Measurements from ENCODE around the gene AKAP13.

Gene AKAP13

GRCh38 chr15:85708402-85708941, 328.1 kb downstream of the AKAP13 start:
- no peak for DNase-seq
- Mint-ChIP-seq H3K4me1 (peaks cover 57% of the 10 kb centered on the region), H3K27me3 (ENCODE audit: low read depth, poor library complexity) (no peaks in the 10 kb centered on the region), H3K27ac (peak overlapping the region; percentile 93), H3K36me3 (ENCODE audit: low read depth) (peaks cover 47% of the 10 kb centered on the region), H3K4me3 (no peak overlapping the region), H3K9me3 (no peaks in the 10 kb centered on the region)
- no peak for TF ChIP-seq CTCF (IDR thresholded peaks at IDR 0.05)

GRCh38 chr15:85709250-85709649, 328.8 kb downstream of the AKAP13 start:
- no peaks in the 10 kb centered on the region for H3K27me3 Mint-ChIP-seq (ENCODE audit: low read depth, poor library complexity)
- no peaks in the 10 kb centered on the region for H3K9me3 Mint-ChIP-seq
- H3K4me3 Mint-ChIP-seq = no peak overlapping the region
- DNase-seq = no peak
- peaks cover 49% of the 10 kb centered on the region for H3K4me1 Mint-ChIP-seq
- TF ChIP-seq CTCF (IDR thresholded peaks at IDR 0.05) = no peak
- no peak overlapping the region for H3K27ac Mint-ChIP-seq
- H3K36me3 Mint-ChIP-seq (ENCODE audit: low read depth) = peaks cover 54% of the 10 kb centered on the region

GRCh38 chr15:85710340-85710842, 330.0 kb downstream of the AKAP13 start:
- Mint-ChIP-seq H3K27ac (peak overlapping the region; percentile 17), H3K9me3 (no peaks in the 10 kb centered on the region), H3K4me3 (no peak overlapping the region), H3K36me3 (ENCODE audit: low read depth) (peaks cover 62% of the 10 kb centered on the region), H3K27me3 (ENCODE audit: low read depth, poor library complexity) (no peaks in the 10 kb centered on the region), H3K4me1 (peaks cover 39% of the 10 kb centered on the region)
- TF ChIP-seq CTCF (IDR thresholded peaks at IDR 0.05) = no peak
- no peak for DNase-seq

- no peak for DNase-seq
- H3K27ac Mint-ChIP-seq = peak overlapping the region; percentile 24
- H3K27me3 Mint-ChIP-seq (ENCODE audit: low read depth, poor library complexity) = no peaks in the 10 kb centered on the region
- H3K36me3 Mint-ChIP-seq (ENCODE audit: low read depth) = peaks cover 63% of the 10 kb centered on the region
- H3K4me1 Mint-ChIP-seq = peaks cover 26% of the 10 kb centered on the region
- no peak overlapping the region for H3K4me3 Mint-ChIP-seq
- H3K9me3 Mint-ChIP-seq = no peaks in the 10 kb centered on the region
- no peak for TF ChIP-seq CTCF (IDR thresholded peaks at IDR 0.05)
Measured at GRCh38 chr15:85711580-85712192, 331.3 kb downstream of the AKAP13 start.

- TF ChIP-seq CTCF (IDR thresholded peaks at IDR 0.05) = no peak
- Mint-ChIP-seq H3K4me1 (peaks cover 7% of the 10 kb centered on the region), H3K36me3 (ENCODE audit: low read depth) (peaks cover 80% of the 10 kb centered on the region), H3K4me3 (no peak overlapping the region), H3K27me3 (ENCODE audit: low read depth, poor library complexity) (no peaks in the 10 kb centered on the region), H3K9me3 (no peaks in the 10 kb centered on the region), H3K27ac (peak overlapping the region; percentile 38)
- no peak for DNase-seq
Measured at GRCh38 chr15:85716261-85716660, 335.9 kb downstream of the AKAP13 start.

GRCh38 chr15:85717212-85717611, 336.8 kb downstream of the AKAP13 start:
- Mint-ChIP-seq H3K27ac (no peak overlapping the region), H3K36me3 (ENCODE audit: low read depth) (peaks cover 75% of the 10 kb centered on the region)

More at GRCh38 chr15:85717212-85717611, 336.8 kb downstream of the AKAP13 start:
- no peak for DNase-seq
- TF ChIP-seq CTCF (IDR thresholded peaks at IDR 0.05) = no peak
- H3K9me3 Mint-ChIP-seq = no peaks in the 10 kb centered on the region
- H3K4me3 Mint-ChIP-seq = no peak overlapping the region
- no peaks in the 10 kb centered on the region for H3K27me3 Mint-ChIP-seq (ENCODE audit: low read depth, poor library complexity)
- peaks cover 7% of the 10 kb centered on the region for H3K4me1 Mint-ChIP-seq

Measured in nephron progenitor cell (in vitro differentiated cells).